ENCODE results near the gene PMAIP1.

GRCh38 chr18:59870623-59871130 is 29.1 kb upstream of the PMAIP1 start:
- TF ChIP-seq CTCF (IDR thresholded peaks at IDR 0.05; ENCODE audit: insufficient read depth, low read length, poor library complexity, severe bottlenecking) (no peak), EZH2phosphoT487 (conservative IDR thresholded peaks at IDR 0.05; ENCODE audit: low read length) (no peak)
